Motor neuron (in vitro differentiated cells): ENCODE results near the gene TNFRSF25. TPM values are rescaled to one million over a fixed set of nuclear protein-coding genes. Genes with fewer than 3 reads are reported as not detected.
"Not testable (repeated sequence)": the region's sequence is repeated elsewhere in the genome, so short reads cannot be mapped to it uniquely, and the experiment has no call there.

Source experiments
- ATAC-seq, 8 experiments: fragments of 200-7000 bp; cut with Tn5 transposase; replicated peaks in 6 of 8; 2 replicates each; pipeline ENCODE4 v1.8.0; 2021; ENCODE audit warnings: mild to moderate bottlenecking in 8 of 8, moderate library complexity in 8 of 8
- H3K27ac ChIP-seq, 2 donors: fragments of 250-450 bp; sonication (Bioruptor Pico); 2 replicates each; pipeline ENCODE4 v1.9.0; 2021; ENCODE audit warnings: antibody characterized with exemption in 2 of 2, mild to moderate bottlenecking in 2 of 2, moderate library complexity in 1 of 2
- H3K4me1 ChIP-seq, 2 donors: fragments of 250-450 bp; sonication (Bioruptor Pico); replicated peaks in 1 of 2; 2 replicates each; pipeline ENCODE4 v1.6.1; 2021; ENCODE audit warnings: antibody characterized with exemption in 2 of 2, mild to moderate bottlenecking in 2 of 2, moderate library complexity in 1 of 2
- H3K4me3 ChIP-seq, 5 donors: fragments of 250-450 bp; sonication (Bioruptor Pico); 2 replicates each; pipeline ENCODE4 v1.9.0; 2021; ENCODE audit warnings: antibody characterized with exemption in 5 of 5, mild to moderate bottlenecking in 5 of 5, moderate library complexity in 4 of 5
- WGBS, 10 experiments: fragments of 450-650 bp; shearing (Covaris generic); methylation state at CpG; one replicate each; pipeline ENCODE4 v1.0.0; 2022; 5-methylcytosine and 5-hydroxymethylcytosine counted together
- in situ Hi-C, 9 experiments: fragments of 400-800 bp; cut with MboI; loops; one replicate each; pipeline ENCODE4 v1.15.0; 2021; ENCODE audit warnings: low sequenced_read_pairs in 9 of 9, low pct_unique_long_range_greater_than_20kb in 2 of 9; ENCODE audit not compliant: unreplicated experiment in 9 of 9
- total RNA-seq, 8 experiments: library from RNA; unstranded; fragments of 300-600 nt; gene quantifications; 2 replicates each; pipeline versions ENCODE4 v1.2.3 to v1.2.4, GENCODE V29; 2022

Gene TNFRSF25
- total RNA-seq, 8 experiments from 2014 or later: 1.4 to 9.1 (median 5.0) TPM

- in situ Hi-C loops: no loop called here
- WGBS, 10 experiments: 75 to 100% (median 91%) methylated on average over 1 to 32 of the region's 48 CpGs; no CpG with 5 or more reads in 5 of the 10 experiments
- no peak overlapping the region for H3K27ac ChIP-seq
- ATAC-seq: no peak
- peaks cover 8 to 14% of the 10 kb centered on the region in 2 donors for H3K4me1 ChIP-seq
- no peak overlapping the region for H3K4me3 ChIP-seq
These were observed 4.2 kb downstream of the TNFRSF25 start for GRCh38 chr1:6461538-6462411.

GRCh38 chr1:6461051-6461530, 4.9 kb downstream of the TNFRSF25 start:
- WGBS, 10 experiments: 22 to 100% (median 67%) methylated on average over 2 to 31 of the region's 40 CpGs; no CpG with 5 or more reads in 3 of the 10 experiments
- peaks cover 9 to 14% of the 10 kb centered on the region in 2 donors for H3K4me1 ChIP-seq
- no peak overlapping the region for H3K4me3 ChIP-seq
- no peak overlapping the region for H3K27ac ChIP-seq
- in situ Hi-C loops: no loop called here
- ATAC-seq: no peak

DNA sequence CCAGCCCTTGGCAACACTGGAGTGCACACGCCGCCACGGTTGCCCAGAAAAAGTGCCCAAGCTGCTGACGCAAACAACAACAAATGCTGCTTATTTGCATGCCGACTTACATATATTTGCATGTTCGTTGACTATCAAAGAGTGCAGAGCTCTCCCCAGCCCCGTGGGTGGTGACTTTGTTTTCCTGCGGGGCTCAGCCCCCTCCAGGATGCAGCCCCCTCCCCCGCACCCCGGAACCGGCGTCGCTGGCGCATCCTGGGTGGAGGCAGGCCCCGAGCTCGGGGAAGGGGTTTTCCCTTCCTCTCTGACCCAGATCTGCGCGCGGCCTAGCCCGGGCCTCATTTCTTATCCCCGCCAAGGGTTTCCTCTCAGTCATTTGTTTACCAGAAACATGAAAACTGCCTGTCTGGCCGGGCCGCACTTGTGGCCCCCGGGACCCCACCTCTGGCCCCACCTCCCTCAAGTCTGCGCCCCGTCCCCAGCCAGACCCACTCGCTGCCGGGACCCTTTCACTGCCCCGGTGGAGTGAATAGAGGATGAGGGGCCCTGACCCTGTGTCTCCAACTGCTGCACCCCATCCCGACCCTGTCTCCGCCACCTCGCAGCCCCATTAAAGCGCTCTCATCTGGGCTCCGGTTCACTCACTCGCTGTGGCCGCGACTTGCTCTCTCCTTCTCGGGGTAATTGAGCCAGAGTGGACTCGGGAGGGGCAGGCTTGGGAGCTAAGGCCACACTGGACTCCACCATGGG, 5.5 kb downstream of the TNFRSF25 start:
- ATAC-seq: peak in 6 of 8 experiments; percentile 6 to 76 (median 55)
- 19 to 70% methylated on average over 2 to 11 of the region's 39 CpGs; no CpG with 5 or more reads in 8 of the 10 experiments for WGBS, 10 experiments
- Histone ChIP-seq H3K4me1 (peaks cover 9 to 14% of the 10 kb centered on the region in 2 donors), H3K4me3 (no peak overlapping the region), H3K27ac (no peak overlapping the region)
- in situ Hi-C loops: no loop called here

DNA sequence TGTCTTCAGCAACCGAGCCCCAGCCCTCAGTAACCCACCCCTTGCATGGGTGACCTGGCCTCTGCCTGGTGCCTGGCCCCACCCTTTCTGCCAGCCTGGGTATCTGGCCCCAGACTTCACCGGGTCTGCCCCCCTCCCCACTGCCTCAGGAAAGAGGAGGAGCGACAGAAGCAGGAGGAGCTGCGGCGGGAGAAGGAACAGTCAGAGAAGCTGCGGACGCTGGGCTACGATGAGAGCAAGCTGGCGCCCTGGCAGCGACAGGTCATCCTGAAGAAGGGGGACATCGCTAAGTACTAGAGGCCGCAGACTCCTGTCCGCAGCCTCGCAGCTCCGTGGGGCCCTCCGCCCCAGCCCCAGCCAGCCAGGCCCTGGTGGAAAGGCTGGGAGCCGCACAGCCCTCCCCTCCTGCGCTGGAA, 6.1 kb downstream of the TNFRSF25 start:
- in situ Hi-C loops: no loop called here

GRCh38 chr1:6456800-6457466, 9.0 kb downstream of the TNFRSF25 start:
- in situ Hi-C loops: no loop called here
- Histone ChIP-seq H3K4me1 (peaks cover 13 to 17% of the 10 kb centered on the region in 2 donors), H3K4me3 (no peak overlapping the region), H3K27ac (no peak overlapping the region)
- WGBS, 10 experiments: 37 to 100% (median 73%) methylated on average over 1 to 4 of the region's 11 CpGs; no CpG with 5 or more reads in 4 of the 10 experiments
- no peak for ATAC-seq

More for the DNA sequence above, 6.1 kb downstream of the TNFRSF25 start:
- Histone ChIP-seq H3K4me3 (no peak overlapping the region), H3K4me1 (peaks cover 9 to 15% of the 10 kb centered on the region in 2 donors), H3K27ac (no peak overlapping the region)
- WGBS, 10 experiments: 20% methylated on average over 2 of the region's 18 CpGs; no CpG with 5 or more reads in 9 of the 10 experiments
- ATAC-seq: peak in 6 of 8 experiments; percentile 4 to 44 (median 34)

DNA sequence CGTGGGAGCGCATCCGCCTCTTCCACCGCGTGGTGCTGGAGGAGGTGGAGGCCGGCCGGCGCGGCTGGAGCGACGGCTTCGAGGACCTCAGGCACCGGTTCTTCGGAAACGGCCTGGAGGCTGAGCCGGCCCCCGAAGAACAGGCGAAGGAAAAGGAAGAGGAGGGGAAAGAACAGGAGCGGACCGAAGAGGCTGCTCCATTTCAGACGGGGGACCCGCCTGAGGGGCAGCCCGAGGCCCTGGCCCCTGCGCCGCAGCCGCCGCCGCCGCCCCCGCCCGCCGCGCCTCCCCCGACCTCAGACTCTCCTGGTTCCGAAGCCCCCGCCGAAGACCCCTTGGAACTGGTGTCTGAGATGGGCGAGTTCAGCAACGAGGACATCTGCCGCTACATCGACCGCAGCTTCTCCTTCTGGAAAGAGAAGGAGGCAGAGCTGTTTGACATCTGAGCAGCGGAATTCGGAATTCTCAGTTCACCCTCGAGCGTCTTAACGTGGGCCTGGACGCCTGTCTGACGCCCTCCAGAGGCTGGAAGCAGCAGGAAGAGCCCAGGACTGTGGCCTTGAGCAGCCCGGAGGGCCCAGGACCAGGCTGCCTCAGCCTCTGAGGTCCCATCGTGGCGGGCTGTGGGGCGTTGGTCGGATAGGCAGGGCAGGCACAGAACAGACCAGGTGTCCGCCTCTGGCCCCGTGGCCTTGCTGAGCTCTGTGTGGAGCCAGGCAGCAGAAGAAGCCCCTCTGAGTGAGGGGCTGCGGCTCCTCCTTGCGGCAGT, 10.0 kb downstream of the TNFRSF25 start:
- H3K4me3 ChIP-seq, in situ Hi-C loops, H3K27ac ChIP-seq: not testable (repeated sequence)
- 22 to 58% (median 44%) methylated on average over 4 to 21 of the region's 58 CpGs; no CpG with 5 or more reads in 5 of the 10 experiments for WGBS, 10 experiments
- ATAC-seq: peak in 1 of 8 experiments; percentile 5
- H3K4me1 ChIP-seq: peaks cover 13 to 17% of the 10 kb centered on the region in 2 donors

DNA sequence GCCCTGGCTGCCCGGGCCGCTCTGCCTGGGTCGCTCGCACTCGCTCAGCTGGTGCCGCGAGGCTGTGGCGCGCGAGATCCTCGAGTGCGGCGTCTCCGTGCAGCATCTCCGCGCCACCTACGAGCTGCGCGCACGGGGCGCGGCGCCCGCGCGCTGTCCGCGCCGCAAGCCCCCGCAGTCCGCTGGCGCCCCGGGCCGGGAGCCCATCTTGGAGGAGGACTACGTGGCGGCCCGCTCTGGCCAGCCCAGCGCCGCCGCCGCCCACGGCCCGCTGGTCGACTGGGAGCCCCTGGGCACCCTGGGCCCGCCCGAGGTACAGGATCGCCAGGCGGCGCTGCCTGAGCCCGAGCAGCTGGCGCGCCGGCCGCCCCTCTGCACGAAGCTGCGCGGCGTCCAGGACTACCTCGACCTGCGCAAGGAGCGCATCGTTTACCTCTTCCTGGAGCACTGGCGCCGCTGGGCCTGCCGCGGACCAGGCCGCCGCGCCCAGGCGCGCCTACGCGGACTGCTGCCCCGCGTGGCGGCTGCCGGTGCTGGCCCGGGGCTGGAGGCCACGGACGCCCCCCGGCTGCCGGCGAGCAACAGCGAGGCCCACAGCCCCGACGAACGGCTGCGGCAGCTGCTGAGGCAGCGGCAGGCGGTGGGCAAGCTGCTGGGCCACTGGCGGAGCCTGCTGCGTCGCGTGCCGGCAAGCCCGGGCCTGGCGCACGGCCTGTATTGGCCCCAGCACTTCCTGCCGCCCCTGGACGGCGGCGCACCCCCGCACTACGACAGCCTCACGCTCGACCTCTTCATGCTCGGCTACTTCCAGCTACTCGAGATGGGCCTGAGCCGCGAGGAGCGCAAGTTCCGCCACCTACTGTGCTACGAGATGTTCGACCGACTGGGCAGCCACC, 10.9 kb downstream of the TNFRSF25 start:
- in situ Hi-C loops: no loop called here

GRCh38 chr1:6453895-6454855, 11.8 kb downstream of the TNFRSF25 start:
- peak in 6 of 8 experiments; percentile 7 to 70 (median 28) for ATAC-seq
- in situ Hi-C loops, H3K27ac ChIP-seq: not testable (repeated sequence)
- WGBS, 10 experiments: 2 to 33% (median 18%) methylated on average over 14 to 41 of the region's 85 CpGs; no CpG with 5 or more reads in 5 of the 10 experiments
- peak overlapping the region in 1 of 5 donors; percentile 4 for H3K4me3 ChIP-seq
- peaks cover 17 to 20% of the 10 kb centered on the region in 2 donors for H3K4me1 ChIP-seq

More for the DNA sequence above, 10.9 kb downstream of the TNFRSF25 start:
- no peak overlapping the region for H3K27ac ChIP-seq
- H3K4me3 ChIP-seq: peak overlapping the region in 2 of 5 donors; percentile 4 to 5
- WGBS, 10 experiments: 5 to 15% (median 14%) methylated on average over 19 to 56 of the region's 115 CpGs; no CpG with 5 or more reads in 6 of the 10 experiments
- peaks cover 16 to 18% of the 10 kb centered on the region in 2 donors for H3K4me1 ChIP-seq
- ATAC-seq: peak in 7 of 8 experiments; percentile 8 to 71 (median 55)

- Histone ChIP-seq H3K4me3 (no peak overlapping the region), H3K4me1 (peaks cover 26 to 29% of the 10 kb centered on the region in 2 donors), H3K27ac (no peak overlapping the region)
- in situ Hi-C loops: no loop called here
- no peak for ATAC-seq
- 50 to 90% (median 79%) methylated on average over 1 to 5 of the region's 6 CpGs; no CpG with 5 or more reads in 5 of the 10 experiments for WGBS, 10 experiments
These were observed 15.0 kb downstream of the TNFRSF25 start for GRCh38 chr1:6450943-6451373.

- 33 to 52% methylated on average over 1 to 6 of the region's 10 CpGs; no CpG with 5 or more reads in 8 of the 10 experiments for WGBS, 10 experiments
- in situ Hi-C loops, H3K4me3 ChIP-seq, H3K27ac ChIP-seq, ATAC-seq: not testable (repeated sequence)
- peaks cover 26 to 32% of the 10 kb centered on the region in 2 donors for H3K4me1 ChIP-seq
These were observed 15.5 kb downstream of the TNFRSF25 start for GRCh38 chr1:6450486-6450885.
